Activated B cell treated with CpG ODN at 0.5 μM for 24 hours (primary cell): ENCODE results near the gene ERCC3. TPM values are rescaled to one million over a fixed set of nuclear protein-coding genes. Genes with fewer than 3 reads are reported as not detected.

Experiments used
- ATAC-seq: fragments of 200-7000 bp; cut with Tn5 transposase; one replicate; pipeline ENCODE4 v1.10.0; 2021; ENCODE audit warnings: low read depth, mild to moderate bottlenecking, moderate library complexity
- CTCF ChIA-PET: fragments of 350-600 bp; sonication (Branson Sonifier 250); formaldehyde crosslinking; loops from one replicate; lab custom pipeline; 2021; ENCODE audit warnings: antibody characterized with exemption; lab: Charles Lee
- POLR2A ChIA-PET: fragments of 350-600 bp; sonication (Branson Sonifier 250); formaldehyde crosslinking; loops from one replicate; lab custom pipeline; 2021; ENCODE audit warnings: antibody characterized with exemption; lab: Charles Lee
- DNase-seq: peaks from one replicate; pipeline ENCODE4 v3.0.0; 2022
- H3K27ac Mint-ChIP-seq: one replicate; pipeline ENCODE4 v1.8.0; 2020; ENCODE audit warnings: mixed read lengths
- H3K27me3 Mint-ChIP-seq: one replicate; pipeline ENCODE4 v1.8.0; 2021; ENCODE audit warnings: mixed read lengths
- H3K36me3 Mint-ChIP-seq: one replicate; pipeline ENCODE4 v1.8.0; 2021; ENCODE audit warnings: low read depth, mixed read lengths
- H3K4me1 Mint-ChIP-seq: one replicate; pipeline ENCODE4 v1.8.0; 2021; ENCODE audit warnings: mixed read lengths
- H3K4me3 Mint-ChIP-seq: one replicate; pipeline ENCODE4 v1.8.0; 2020; ENCODE audit warnings: mild to moderate bottlenecking, mixed read lengths
- H3K9me3 Mint-ChIP-seq: one replicate; pipeline ENCODE4 v1.8.0; 2020; ENCODE audit warnings: mixed read lengths
- CTCF ChIP-seq: fragments of 200-600 bp; IDR thresholded peaks from one replicate; pipeline ENCODE4 v1.8.0; 2022; ENCODE audit warnings: antibody characterized with exemption, mild to moderate bottlenecking
- intact Hi-C: fragments of 100-400 bp; cut with micrococcal nuclease; formaldehyde crosslinking; loops from one replicate; pipeline ENCODE4 v1.15.1; 2024
- total RNA-seq: library from RNA; stranded (reverse); gene quantifications from 2 replicates; pipeline ENCODE4 v1.2.3, GENCODE V29; 2022

Gene ERCC3
- 55.9 and 65.6 TPM in 2 replicates for total RNA-seq

- H3K36me3 Mint-ChIP-seq = peaks cover 41% of the 10 kb centered on the region
- TF ChIP-seq CTCF = no peak
- intact Hi-C loops = loop anchor here (1.0 to 10.0 kb wide), 6 partner anchors 123 to 797 kb away; partner anchors contain the start of genes POLR2D, SAP130 and UGGT1
- POLR2A ChIA-PET = interaction anchor here (0.6 to 1.9 kb wide), 13 partner anchors 8 to 797 kb away, joined by 3 to 22 read pairs (median 3); partner anchors contain the start of genes IWS1, SAP130 and UGGT1
- peak within 1 kb of the TSS; percentile 97 for H3K4me3 Mint-ChIP-seq
- DNase-seq (peak; percentile 78), ATAC-seq (peak; percentile 98)
- H3K9me3 Mint-ChIP-seq = no peaks in the 10 kb centered on the region
- peak within 1 kb of the TSS; percentile 95 for H3K27ac Mint-ChIP-seq
- CTCF ChIA-PET = interaction anchor here (0.9 to 1.4 kb wide), 3 partner anchors 122 to 185 kb away, joined by 3 to 10 read pairs (median 3); no protein-coding TSS in a partner anchor
- peaks cover 25% of the 10 kb centered on the region for H3K4me1 Mint-ChIP-seq
- H3K27me3 Mint-ChIP-seq = no peaks in the 10 kb centered on the region
Measured at GRCh38 chr2:127293748-127294562, at the start of gene ERCC3. TSS of gene ERCC3 (minus strand) at chr2:127294144. CDS start at chr2:127294081, 63 bp downstream.

GRCh38 chr2:127343277-127343676, 49.3 kb upstream of the ERCC3 start:
- Mint-ChIP-seq H3K4me3 (no peak overlapping the region), H3K27me3 (no peaks in the 10 kb centered on the region), H3K36me3 (peaks cover 32% of the 10 kb centered on the region), H3K27ac (no peak overlapping the region), H3K9me3 (peaks cover 4% of the 10 kb centered on the region), H3K4me1 (peaks cover 50% of the 10 kb centered on the region)
- intact Hi-C loops = loop anchor here (5.0 kb wide), 1 partner anchor 134 kb away; no protein-coding TSS in a partner anchor
- ChIA-PET POLR2A (interaction anchor here (0.7 kb wide), 1 partner anchor 467 kb away, joined by 3 read pairs; no protein-coding TSS in a partner anchor), CTCF (no interaction called here)
- no peak for DNase-seq
- TF ChIP-seq CTCF = no peak
- no peak for ATAC-seq

GRCh38 chr2:127342101-127342500, 48.2 kb upstream of the ERCC3 start:
- no peak for DNase-seq
- CTCF ChIA-PET = interaction anchor here (1.0 to 1.1 kb wide), 2 partner anchors 74 to 137 kb away, joined by 4 to 12 read pairs; no protein-coding TSS in a partner anchor
- Mint-ChIP-seq H3K4me1 (peaks cover 38% of the 10 kb centered on the region), H3K27ac (peak overlapping the region; percentile 22), H3K4me3 (no peak overlapping the region), H3K36me3 (peaks cover 41% of the 10 kb centered on the region), H3K9me3 (peaks cover 4% of the 10 kb centered on the region), H3K27me3 (no peaks in the 10 kb centered on the region)
- no peak for TF ChIP-seq CTCF
- POLR2A ChIA-PET = interaction anchor here (0.7 kb wide), 2 partner anchors 49 to 237 kb away, joined by 4 to 5 read pairs; no protein-coding TSS in a partner anchor
- intact Hi-C loops = loop anchor here (5.0 kb wide), 1 partner anchor 135 kb away; no protein-coding TSS in a partner anchor
- peak; percentile 77 for ATAC-seq

GRCh38 chr2:127332335-127332734, 38.4 kb upstream of the ERCC3 start:
- H3K4me3 Mint-ChIP-seq = no peak overlapping the region
- ATAC-seq (no peak), DNase-seq (no peak)
- ChIA-PET CTCF (no interaction called here), POLR2A (no interaction called here)
- peaks cover 3% of the 10 kb centered on the region for H3K4me1 Mint-ChIP-seq
- H3K27ac Mint-ChIP-seq = no peak overlapping the region
- TF ChIP-seq CTCF = no peak
- peaks cover 74% of the 10 kb centered on the region for H3K36me3 Mint-ChIP-seq
- intact Hi-C loops = no loop called here
- no peaks in the 10 kb centered on the region for H3K27me3 Mint-ChIP-seq
- no peaks in the 10 kb centered on the region for H3K9me3 Mint-ChIP-seq

GRCh38 chr2:127330753-127331152, 36.8 kb upstream of the ERCC3 start:
- Mint-ChIP-seq H3K27ac (no peak overlapping the region), H3K36me3 (peaks cover 76% of the 10 kb centered on the region), H3K27me3 (no peaks in the 10 kb centered on the region), H3K4me3 (no peak overlapping the region), H3K9me3 (no peaks in the 10 kb centered on the region), H3K4me1 (peaks cover 3% of the 10 kb centered on the region)
- no peak for ATAC-seq
- no peak for TF ChIP-seq CTCF
- no peak for DNase-seq
- ChIA-PET POLR2A (no interaction called here), CTCF (no interaction called here)
- intact Hi-C loops = no loop called here
